Mesothelial cell of epicardium (in vitro differentiated cells): Measurements from ENCODE around the gene ABCA3. TPM values are rescaled to one million over a fixed set of nuclear protein-coding genes. Genes with fewer than 3 reads are reported as not detected.

Experiments used
- DNase-seq, 2 experiments: peaks; one replicate each; pipeline ENCODE4 v3.0.0; 2021; ENCODE audit warnings: low spot score in 2 of 2; ENCODE audit not compliant: unreplicated experiment in 2 of 2
- H3K27ac Mint-ChIP-seq: 2 replicates; pipeline ENCODE4 v1.8.0; 2021; ENCODE audit warnings: mixed read lengths
- H3K27me3 Mint-ChIP-seq: 2 replicates; pipeline ENCODE4 v1.8.0; 2021; ENCODE audit warnings: low read depth, mixed read lengths
- H3K36me3 Mint-ChIP-seq: 2 replicates; pipeline ENCODE4 v1.8.0; 2021; ENCODE audit warnings: mixed read lengths
- H3K4me1 Mint-ChIP-seq: 2 replicates; pipeline ENCODE4 v1.8.0; 2021; ENCODE audit warnings: mixed read lengths
- H3K4me3 Mint-ChIP-seq: 2 replicates; pipeline ENCODE4 v1.8.0; 2021; ENCODE audit warnings: mild to moderate bottlenecking, moderate library complexity, mixed read lengths
- H3K9me3 Mint-ChIP-seq: 2 replicates; pipeline ENCODE4 v1.8.0; 2021; ENCODE audit warnings: mixed read lengths
- total RNA-seq: library from RNA; stranded (reverse); gene quantifications from 3 replicates; pipeline ENCODE4 v1.2.1, GENCODE V29; 2021
- TF ChIP-seq, protein P1 (sequence below): fragments of 200-600 bp; sonication (generic); IDR thresholded peaks from one replicate; pipeline ENCODE4 v1.5.0; 2021; ENCODE audit warnings: antibody characterized with exemption; ENCODE audit not compliant: unreplicated experiment

Gene ABCA3
- total RNA-seq, 1 donor from 2014 or later = 3.5 TPM

DNA sequence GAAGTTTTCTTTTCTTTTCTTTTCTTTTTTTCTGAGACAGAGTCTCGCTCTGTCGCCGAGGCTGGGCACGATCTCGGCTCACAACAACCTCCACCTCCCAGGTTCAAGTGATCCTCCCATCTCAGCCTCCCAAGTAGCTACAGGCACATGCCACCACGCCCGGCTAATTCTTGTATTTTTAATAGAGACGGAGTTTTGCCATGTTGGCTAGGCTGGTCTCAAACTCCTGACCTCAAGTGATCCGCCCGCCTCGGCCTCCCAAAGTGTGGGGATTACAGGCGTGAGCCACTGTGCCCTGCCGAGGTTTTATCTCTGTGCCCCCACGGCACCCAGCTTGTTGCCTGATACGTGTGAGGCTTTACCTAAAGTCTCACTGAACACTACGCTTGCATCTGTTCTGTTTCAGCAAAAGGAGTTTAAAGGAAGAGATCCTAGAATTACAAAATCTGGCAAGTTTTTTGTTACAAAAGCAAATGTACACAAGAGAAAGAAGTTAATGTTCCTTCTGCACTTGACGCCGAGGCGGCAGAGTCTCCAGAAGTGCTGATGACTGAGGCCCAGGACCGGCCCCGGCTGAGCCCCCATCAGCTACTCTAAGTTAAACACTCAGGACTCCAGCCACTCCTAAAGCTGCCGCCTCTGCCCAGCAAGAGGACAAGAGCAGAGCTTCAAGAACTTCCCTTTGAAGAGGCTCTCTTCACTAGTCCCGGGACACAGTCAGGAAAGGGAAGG is 9.2 kb downstream of the ABCA3 start:
- Mint-ChIP-seq H3K27ac (no peak overlapping the region), H3K4me3 (no peak overlapping the region), H3K9me3 (no peaks in the 10 kb centered on the region), H3K4me1 (no peaks in the 10 kb centered on the region), H3K36me3 (no peaks in the 10 kb centered on the region), H3K27me3 (peaks cover 75% of the 10 kb centered on the region)
- TF ChIP-seq, protein P1, sequence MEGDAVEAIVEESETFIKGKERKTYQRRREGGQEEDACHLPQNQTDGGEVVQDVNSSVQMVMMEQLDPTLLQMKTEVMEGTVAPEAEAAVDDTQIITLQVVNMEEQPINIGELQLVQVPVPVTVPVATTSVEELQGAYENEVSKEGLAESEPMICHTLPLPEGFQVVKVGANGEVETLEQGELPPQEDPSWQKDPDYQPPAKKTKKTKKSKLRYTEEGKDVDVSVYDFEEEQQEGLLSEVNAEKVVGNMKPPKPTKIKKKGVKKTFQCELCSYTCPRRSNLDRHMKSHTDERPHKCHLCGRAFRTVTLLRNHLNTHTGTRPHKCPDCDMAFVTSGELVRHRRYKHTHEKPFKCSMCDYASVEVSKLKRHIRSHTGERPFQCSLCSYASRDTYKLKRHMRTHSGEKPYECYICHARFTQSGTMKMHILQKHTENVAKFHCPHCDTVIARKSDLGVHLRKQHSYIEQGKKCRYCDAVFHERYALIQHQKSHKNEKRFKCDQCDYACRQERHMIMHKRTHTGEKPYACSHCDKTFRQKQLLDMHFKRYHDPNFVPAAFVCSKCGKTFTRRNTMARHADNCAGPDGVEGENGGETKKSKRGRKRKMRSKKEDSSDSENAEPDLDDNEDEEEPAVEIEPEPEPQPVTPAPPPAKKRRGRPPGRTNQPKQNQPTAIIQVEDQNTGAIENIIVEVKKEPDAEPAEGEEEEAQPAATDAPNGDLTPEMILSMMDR = no peak
- DNase-seq = no peak

DNA sequence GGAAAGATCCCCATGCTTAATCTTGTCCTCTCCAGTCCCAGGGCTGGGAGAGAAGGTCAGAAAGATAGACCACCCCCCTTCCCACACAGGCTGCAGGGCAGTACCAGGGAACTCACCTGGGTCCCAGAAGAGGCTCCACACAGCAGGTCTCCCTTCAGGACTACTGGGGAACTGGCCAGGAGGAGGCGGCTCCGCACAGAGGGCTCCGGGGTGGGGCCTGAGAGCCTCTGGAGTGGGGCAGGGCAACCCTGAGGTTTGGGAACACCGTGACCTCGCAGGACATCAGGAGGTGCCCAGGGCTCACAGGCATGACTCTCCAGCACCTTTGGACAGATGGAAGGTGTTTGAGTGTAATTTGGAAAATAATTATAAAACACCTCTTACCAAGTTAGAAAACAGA is 11.0 kb downstream of the ABCA3 start:
- H3K27ac Mint-ChIP-seq = no peak overlapping the region
- H3K4me1 Mint-ChIP-seq = no peaks in the 10 kb centered on the region
- peaks cover 76% of the 10 kb centered on the region for H3K27me3 Mint-ChIP-seq
- H3K9me3 Mint-ChIP-seq = no peaks in the 10 kb centered on the region
- TF ChIP-seq, protein P1 = no peak
- no peak overlapping the region for H3K4me3 Mint-ChIP-seq
- H3K36me3 Mint-ChIP-seq = no peaks in the 10 kb centered on the region
- no peak for DNase-seq

DNA sequence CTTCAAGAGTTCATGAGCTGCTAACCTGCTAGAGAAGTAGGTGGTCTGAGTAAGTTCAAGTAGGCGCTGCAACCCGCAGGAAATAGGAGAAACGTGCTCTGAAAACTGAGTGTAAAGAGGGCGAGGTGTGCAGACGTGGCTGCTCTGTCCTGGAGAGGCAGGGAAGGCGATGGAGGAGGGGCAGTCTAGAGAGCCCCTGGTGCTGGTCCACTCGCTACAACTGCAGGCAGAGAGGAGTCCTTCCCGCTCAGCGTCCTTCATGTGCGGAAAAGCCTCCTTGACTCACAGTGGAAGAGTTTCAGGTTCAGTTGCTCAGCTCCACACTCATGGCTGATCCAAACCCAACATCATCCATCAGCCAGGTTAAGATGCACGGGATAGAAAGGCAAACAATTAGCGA is 12.1 kb downstream of the ABCA3 start:
- H3K27me3 Mint-ChIP-seq = peaks cover 72% of the 10 kb centered on the region
- no peak overlapping the region for H3K4me3 Mint-ChIP-seq
- H3K4me1 Mint-ChIP-seq = no peaks in the 10 kb centered on the region
- TF ChIP-seq, protein P1 = no peak
- H3K9me3 Mint-ChIP-seq = no peaks in the 10 kb centered on the region
- no peak overlapping the region for H3K27ac Mint-ChIP-seq
- no peak for DNase-seq
- no peaks in the 10 kb centered on the region for H3K36me3 Mint-ChIP-seq

DNA sequence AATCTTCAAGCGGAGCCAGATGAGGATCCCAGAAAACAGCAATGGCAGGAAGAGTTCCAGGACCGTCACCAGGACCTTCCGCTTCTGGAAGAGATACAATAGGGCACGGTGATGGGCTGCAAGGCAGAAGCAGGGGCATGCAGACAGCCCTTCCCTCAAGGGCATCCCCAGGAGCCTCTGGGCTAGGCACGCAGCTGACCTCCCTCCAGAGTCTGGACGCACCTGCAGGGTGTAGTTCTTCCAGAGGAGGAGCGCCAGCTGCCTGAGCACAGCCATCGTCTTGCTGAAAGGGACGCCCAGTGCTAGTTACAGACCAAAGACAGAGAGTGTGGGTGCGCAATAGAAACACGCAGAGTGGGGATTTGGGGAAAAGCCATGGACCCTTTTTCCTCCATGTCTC is 14.3 kb downstream of the ABCA3 start:
- Mint-ChIP-seq H3K36me3 (no peaks in the 10 kb centered on the region), H3K9me3 (no peaks in the 10 kb centered on the region), H3K4me1 (peaks cover 2% of the 10 kb centered on the region), H3K27ac (no peak overlapping the region), H3K4me3 (no peak overlapping the region), H3K27me3 (peaks cover 50% of the 10 kb centered on the region)
- DNase-seq = no peak
- TF ChIP-seq, protein P1 = no peak

DNA sequence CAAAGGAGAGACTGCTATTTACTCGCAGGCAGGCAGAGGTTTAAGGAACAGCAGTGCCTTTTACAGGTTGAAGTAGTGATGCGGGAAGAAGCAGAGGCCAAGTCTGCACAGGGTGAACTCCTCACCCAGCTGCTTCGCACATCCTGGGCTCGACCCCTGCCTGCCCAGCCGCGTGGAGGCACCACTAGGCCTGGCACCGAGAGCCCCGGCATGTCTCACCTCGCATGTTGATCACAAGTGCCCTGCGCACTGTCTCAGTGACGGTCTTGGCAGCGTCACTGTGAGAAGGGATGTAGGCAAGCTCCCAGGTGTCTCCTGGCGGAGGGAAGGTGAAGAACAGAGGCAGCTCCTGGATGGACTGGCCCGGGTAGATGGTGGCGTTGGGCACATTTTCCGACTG is 14.7 kb downstream of the ABCA3 start:
- H3K36me3 Mint-ChIP-seq = no peaks in the 10 kb centered on the region
- H3K9me3 Mint-ChIP-seq = no peaks in the 10 kb centered on the region
- no peak for DNase-seq
- H3K4me3 Mint-ChIP-seq = no peak overlapping the region
- peaks cover 48% of the 10 kb centered on the region for H3K27me3 Mint-ChIP-seq
- H3K4me1 Mint-ChIP-seq = peaks cover 2% of the 10 kb centered on the region
- TF ChIP-seq, protein P1 = no peak
- H3K27ac Mint-ChIP-seq = no peak overlapping the region

DNA sequence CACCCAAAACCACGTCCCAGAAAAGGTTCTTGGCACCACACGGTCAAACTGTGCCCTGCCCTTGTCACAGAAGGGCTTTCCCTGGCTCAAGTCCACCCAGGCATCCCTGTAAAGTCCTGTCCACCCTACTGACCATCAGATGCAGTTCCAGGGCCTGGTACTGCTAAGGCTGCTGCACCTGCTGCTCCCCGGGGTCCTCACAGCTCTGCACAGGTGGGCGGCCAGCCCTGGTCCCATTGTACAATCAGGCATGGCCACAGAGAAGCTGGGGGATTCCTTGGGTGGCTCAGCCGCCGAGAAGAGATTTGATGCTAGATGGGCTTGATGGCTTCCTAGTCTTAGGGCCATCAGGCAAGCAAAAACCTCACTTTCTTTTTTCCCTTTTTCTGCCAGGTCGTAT is 15.3 kb downstream of the ABCA3 start:
- no peak for DNase-seq
- Mint-ChIP-seq H3K9me3 (no peaks in the 10 kb centered on the region), H3K27ac (no peak overlapping the region), H3K27me3 (peaks cover 45% of the 10 kb centered on the region), H3K4me3 (no peak overlapping the region), H3K4me1 (peaks cover 2% of the 10 kb centered on the region), H3K36me3 (no peaks in the 10 kb centered on the region)
- TF ChIP-seq, protein P1 = no peak
